ENCODE data around the gene PPIE. TPM values are rescaled to one million over a fixed set of nuclear protein-coding genes. Genes with fewer than 3 reads are reported as not detected.
A peak's percentile ranks its signal among the peaks of the same experiment; 100 is the strongest.
"Not testable (repeated sequence)": the region's sequence is repeated elsewhere in the genome, so short reads cannot be mapped to it uniquely, and the experiment has no call there.

The PPIE gene
- total RNA-seq, 2 donors from 2014 or later = 56.0 to 68.7 TPM

GRCh38 chr1:39775141-39775540, 36.5 kb downstream of the PPIE start:
- H3K27me3 Mint-ChIP-seq; ATAC-seq (replicated peaks); H3K36me3 Mint-ChIP-seq (ENCODE audit: low read depth); H3K9me3 Mint-ChIP-seq; H3K4me3 Mint-ChIP-seq; H3K27ac Mint-ChIP-seq; H3K4me1 Mint-ChIP-seq: not testable (repeated sequence)

- not testable (repeated sequence) for H3K9me3 Mint-ChIP-seq; H3K27ac Mint-ChIP-seq; H3K4me3 Mint-ChIP-seq; H3K36me3 Mint-ChIP-seq (ENCODE audit: low read depth); H3K27me3 Mint-ChIP-seq; ATAC-seq (replicated peaks); H3K4me1 Mint-ChIP-seq
Measured at GRCh38 chr1:39775676-39776399, 37.2 kb downstream of the PPIE start.

- Mint-ChIP-seq H3K4me1 (no peaks in the 10 kb centered on the region), H3K27ac (no peak overlapping the region)
- no peak for ATAC-seq (replicated peaks)
Measured at GRCh38 chr1:39776400-39776713, 37.7 kb downstream of the PPIE start.

GRCh38 chr1:39776886-39777285, 38.2 kb downstream of the PPIE start:
- Mint-ChIP-seq H3K27ac (no peak overlapping the region), H3K4me3 (no peak overlapping the region), H3K4me1 (no peaks in the 10 kb centered on the region), H3K27me3 (no peaks in the 10 kb centered on the region), H3K36me3 (ENCODE audit: low read depth) (no peaks in the 10 kb centered on the region), H3K9me3 (no peaks in the 10 kb centered on the region)
- no peak for ATAC-seq (replicated peaks)

More at GRCh38 chr1:39776400-39776713, 37.7 kb downstream of the PPIE start:
- Mint-ChIP-seq H3K4me3 (no peak overlapping the region), H3K9me3 (no peaks in the 10 kb centered on the region), H3K36me3 (ENCODE audit: low read depth) (no peaks in the 10 kb centered on the region), H3K27me3 (no peaks in the 10 kb centered on the region)

- no peaks in the 10 kb centered on the region for H3K27me3 Mint-ChIP-seq
- ATAC-seq (replicated peaks) = no peak
Measured at GRCh38 chr1:39777306-39777705, 38.6 kb downstream of the PPIE start.

GRCh38 chr1:39777896-39778295, 39.2 kb downstream of the PPIE start:
- H3K4me1 Mint-ChIP-seq; H3K27me3 Mint-ChIP-seq; H3K4me3 Mint-ChIP-seq; H3K27ac Mint-ChIP-seq; H3K36me3 Mint-ChIP-seq (ENCODE audit: low read depth); ATAC-seq (replicated peaks); H3K9me3 Mint-ChIP-seq: not testable (repeated sequence)

More at GRCh38 chr1:39777306-39777705, 38.6 kb downstream of the PPIE start:
- Mint-ChIP-seq H3K4me1 (no peaks in the 10 kb centered on the region), H3K27ac (no peak overlapping the region), H3K36me3 (ENCODE audit: low read depth) (no peaks in the 10 kb centered on the region), H3K4me3 (no peak overlapping the region), H3K9me3 (no peaks in the 10 kb centered on the region)

GRCh38 chr1:39778463-39779099, 39.9 kb downstream of the PPIE start:
- H3K9me3 Mint-ChIP-seq; H3K4me1 Mint-ChIP-seq; H3K27me3 Mint-ChIP-seq; H3K27ac Mint-ChIP-seq; H3K36me3 Mint-ChIP-seq (ENCODE audit: low read depth); ATAC-seq (replicated peaks); H3K4me3 Mint-ChIP-seq: not testable (repeated sequence)

GRCh38 chr1:39779137-39779536, 40.5 kb downstream of the PPIE start:
- Mint-ChIP-seq H3K4me3 (no peak overlapping the region), H3K4me1 (no peaks in the 10 kb centered on the region), H3K9me3 (no peaks in the 10 kb centered on the region), H3K36me3 (ENCODE audit: low read depth) (no peaks in the 10 kb centered on the region), H3K27me3 (no peaks in the 10 kb centered on the region), H3K27ac (no peak overlapping the region)
- no peak for ATAC-seq (replicated peaks)

GRCh38 chr1:39779821-39780220, 41.1 kb downstream of the PPIE start:
- no peak for ATAC-seq (replicated peaks)

GRCh38 chr1:39781349-39781715, 42.6 kb downstream of the PPIE start:
- Mint-ChIP-seq H3K27ac (no peak overlapping the region), H3K4me3 (no peak overlapping the region), H3K27me3 (no peaks in the 10 kb centered on the region), H3K36me3 (ENCODE audit: low read depth) (no peaks in the 10 kb centered on the region), H3K9me3 (no peaks in the 10 kb centered on the region), H3K4me1 (no peaks in the 10 kb centered on the region)
- ATAC-seq (replicated peaks) = no peak

More at GRCh38 chr1:39779821-39780220, 41.1 kb downstream of the PPIE start:
- H3K36me3 Mint-ChIP-seq (ENCODE audit: low read depth) = no peaks in the 10 kb centered on the region
- H3K4me1 Mint-ChIP-seq = no peaks in the 10 kb centered on the region
- H3K4me3 Mint-ChIP-seq = no peak overlapping the region
- H3K9me3 Mint-ChIP-seq = no peaks in the 10 kb centered on the region
- H3K27me3 Mint-ChIP-seq = no peaks in the 10 kb centered on the region
- H3K27ac Mint-ChIP-seq = no peak overlapping the region

GRCh38 chr1:39782103-39782502, 43.4 kb downstream of the PPIE start:
- no peak overlapping the region for H3K4me3 Mint-ChIP-seq
- H3K27ac Mint-ChIP-seq = no peak overlapping the region
- no peaks in the 10 kb centered on the region for H3K36me3 Mint-ChIP-seq (ENCODE audit: low read depth)
- peaks cover 4% of the 10 kb centered on the region for H3K27me3 Mint-ChIP-seq
- H3K9me3 Mint-ChIP-seq = no peaks in the 10 kb centered on the region
- H3K4me1 Mint-ChIP-seq = no peaks in the 10 kb centered on the region
- no peak for ATAC-seq (replicated peaks)

- H3K4me3 Mint-ChIP-seq; H3K36me3 Mint-ChIP-seq (ENCODE audit: low read depth); H3K4me1 Mint-ChIP-seq; H3K9me3 Mint-ChIP-seq; H3K27me3 Mint-ChIP-seq; H3K27ac Mint-ChIP-seq; ATAC-seq (replicated peaks): not testable (repeated sequence)
Measured at GRCh38 chr1:39782685-39783084, 44.0 kb downstream of the PPIE start.

- not testable (repeated sequence) for H3K27ac Mint-ChIP-seq; H3K36me3 Mint-ChIP-seq (ENCODE audit: low read depth); H3K4me1 Mint-ChIP-seq; ATAC-seq (replicated peaks); H3K9me3 Mint-ChIP-seq
- Mint-ChIP-seq H3K4me3 (peak overlapping the region; percentile 43), H3K27me3 (peaks cover 15% of the 10 kb centered on the region)
Measured at GRCh38 chr1:39786303-39787107, 47.8 kb downstream of the PPIE start.

GRCh38 chr1:39787108-39787375, 48.4 kb downstream of the PPIE start:
- H3K27me3 Mint-ChIP-seq = peaks cover 17% of the 10 kb centered on the region
- H3K4me1 Mint-ChIP-seq; H3K9me3 Mint-ChIP-seq; H3K27ac Mint-ChIP-seq; H3K36me3 Mint-ChIP-seq (ENCODE audit: low read depth); ATAC-seq (replicated peaks): not testable (repeated sequence)
- H3K4me3 Mint-ChIP-seq = peak overlapping the region; percentile 43

GRCh38 chr1:39787468-39787867, 48.8 kb downstream of the PPIE start:
- H3K4me1 Mint-ChIP-seq = peaks cover under 1% of the 10 kb centered on the region
- H3K36me3 Mint-ChIP-seq (ENCODE audit: low read depth) = no peaks in the 10 kb centered on the region
- peaks cover 17% of the 10 kb centered on the region for H3K27me3 Mint-ChIP-seq
- H3K9me3 Mint-ChIP-seq = no peaks in the 10 kb centered on the region
- H3K27ac Mint-ChIP-seq = no peak overlapping the region
- ATAC-seq (replicated peaks) = no peak
- peak overlapping the region; percentile 43 for H3K4me3 Mint-ChIP-seq
